NT2/D1 (cell line): ENCODE results near the gene MED12L.

Experiments
- SUZ12 ChIP-seq: IDR thresholded peaks from 2 replicates; pipeline ENCODE4 v1.6.1; 2011; ENCODE audit not compliant: insufficient read length, insufficient read depth; ENCODE audit errors: extremely low read depth
- YY1 ChIP-seq: IDR thresholded peaks from 2 replicates; pipeline ENCODE4 v1.6.1; 2011; ENCODE audit not compliant: insufficient read length, insufficient read depth

GRCh38 chr3:151152455-151153079, 67.1 kb downstream of the MED12L start:
- TF ChIP-seq YY1, result no peak
- TF ChIP-seq SUZ12, result no peak
